ENCODE measurements around the gene SRI. TPM values are rescaled to one million over a fixed set of nuclear protein-coding genes. Genes with fewer than 3 reads are reported as not detected.

SRI gene, protein sequence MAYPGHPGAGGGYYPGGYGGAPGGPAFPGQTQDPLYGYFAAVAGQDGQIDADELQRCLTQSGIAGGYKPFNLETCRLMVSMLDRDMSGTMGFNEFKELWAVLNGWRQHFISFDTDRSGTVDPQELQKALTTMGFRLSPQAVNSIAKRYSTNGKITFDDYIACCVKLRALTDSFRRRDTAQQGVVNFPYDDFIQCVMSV
- total RNA-seq: 103 and 183 TPM in 2 replicates

DNA sequence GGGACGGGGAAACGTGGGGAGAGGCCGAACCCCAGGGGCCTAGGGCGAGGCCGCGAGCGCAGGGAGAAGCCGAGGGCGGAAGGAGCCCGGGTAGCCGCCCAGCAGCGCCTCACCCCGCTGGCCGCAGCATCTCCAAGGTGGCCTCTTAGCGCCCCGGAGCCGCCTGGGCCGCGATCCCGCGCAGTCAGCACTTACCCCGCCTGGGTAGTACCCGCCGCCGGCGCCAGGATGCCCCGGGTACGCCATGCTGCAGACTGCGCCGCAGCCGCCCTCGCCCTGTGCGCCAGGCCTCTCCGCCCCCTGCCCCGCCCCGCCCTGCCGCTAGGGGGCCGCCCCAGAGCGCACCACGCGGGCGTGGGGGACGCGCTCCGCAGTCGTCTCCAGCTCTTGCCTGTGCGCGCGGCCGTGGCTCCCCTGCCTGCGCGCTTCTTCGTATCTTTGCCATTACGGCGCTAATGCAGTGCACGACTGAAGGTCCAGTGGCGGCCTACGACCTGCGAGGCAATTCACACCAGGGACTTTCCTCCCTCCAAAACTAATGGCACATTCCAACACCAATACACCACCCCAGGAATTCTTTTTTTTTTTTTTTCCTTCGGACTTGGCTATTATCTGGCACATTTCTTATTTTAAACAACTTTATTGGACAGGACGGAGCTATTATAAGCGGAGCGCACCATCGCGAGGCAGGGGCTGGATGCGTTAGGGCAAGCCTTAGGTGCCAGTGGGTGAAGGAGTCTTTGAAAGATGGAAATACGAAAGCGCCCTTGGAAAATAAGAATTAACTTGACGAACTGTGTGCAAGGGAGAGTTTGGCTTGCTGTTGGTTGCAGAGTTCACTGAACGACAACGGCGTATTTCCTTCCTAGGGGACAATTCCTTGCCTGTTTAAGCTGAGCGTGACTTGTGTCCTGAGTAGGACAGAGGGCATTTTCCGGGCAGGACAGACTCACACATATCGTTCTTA is at the start of gene SRI:
SRI (minus strand) TSS at position 258 of the 967 bp plus-strand sequence; CDS start at position 246, 12 bp downstream.

Other genes with a start within 250 kb of the SRI start
- 1.2 and 1.7 TPM in 2 replicates for gene STEAP4, start 86.9 kb upstream of the SRI start, total RNA-seq

All from smooth muscle cell of trachea (primary cell).